K562 (cell line): ENCODE measurements around the gene DCP2. TPM values are rescaled to one million over a fixed set of nuclear protein-coding genes. Genes with fewer than 3 reads are reported as not detected.
A peak's percentile ranks its signal among the peaks of the same experiment; 100 is the strongest.

Experiments
- BCOR ChIP-seq: fragments of 450-650 bp; IDR thresholded peaks from 2 replicates; pipeline ENCODE4 v1.6.1; 2016
- EWSR1 ChIP-seq: fragments of 450-650 bp; IDR thresholded peaks from 2 replicates; pipeline ENCODE4 v1.6.1; 2018; ENCODE audit warnings: borderline replicate concordance, mild to moderate bottlenecking, low read depth, moderate library complexity; ENCODE audit not compliant: partially characterized antibody
- FOXK1 ChIP-seq: sonication (generic); formaldehyde crosslinking; IDR thresholded peaks from 2 replicates; pipeline ENCODE4 v1.8.0; 2022; ENCODE audit warnings: missing genetic modification reagents, mild to moderate bottlenecking, borderline replicate concordance
- GABPB2 ChIP-seq: fragments of 250-450 bp; sonication (Bioruptor Pico); conservative IDR thresholded peaks from 2 replicates; pipeline ENCODE4 v1.5.1; 2021; ENCODE audit warnings: mild to moderate bottlenecking
- GATAD2B ChIP-seq: fragments of 450-650 bp; IDR thresholded peaks from 2 replicates; pipeline ENCODE4 v1.6.1; 2017; ENCODE audit warnings: mild to moderate bottlenecking, borderline replicate concordance
- HNRNPL ChIP-seq: fragments of 200-400 bp; formaldehyde crosslinking; IDR thresholded peaks from 2 replicates; pipeline ENCODE4 v1.6.1; 2017; ENCODE audit warnings: low read depth, mild to moderate bottlenecking, low read length
- LARP7 ChIP-seq: fragments of 450-650 bp; IDR thresholded peaks from 2 replicates; pipeline ENCODE4 v1.6.1; 2016
- MYNN ChIP-seq, 2 experiments: sonication (generic); formaldehyde crosslinking in 1 of 2; IDR thresholded peaks; 2 replicates each; pipeline versions ENCODE4 v1.5.0 to v1.6.1; 2016 to 2020; ENCODE audit warnings: antibody characterized with exemption in 1 of 2, missing genetic modification reagents in 1 of 2
- PHF21A ChIP-seq: fragments of 450-650 bp; IDR thresholded peaks from 2 replicates; pipeline ENCODE4 v1.6.1; 2017; ENCODE audit warnings: low read depth, borderline replicate concordance
- POLR3A ChIP-seq: IDR thresholded peaks from 2 replicates; pipeline ENCODE4 v1.6.1; 2011; ENCODE audit warnings: borderline replicate concordance, mild to moderate bottlenecking, moderate library complexity; ENCODE audit not compliant: insufficient read length, insufficient read depth; ENCODE audit errors: extremely low read depth
- RBM15 ChIP-seq: fragments of 200-400 bp; formaldehyde crosslinking; IDR thresholded peaks from 2 replicates; pipeline ENCODE4 v1.6.1; 2018; ENCODE audit warnings: mild to moderate bottlenecking, low read length, moderate library complexity; ENCODE audit not compliant: insufficient read depth
- RERE ChIP-seq: sonication (generic); formaldehyde crosslinking; IDR thresholded peaks from 2 replicates; pipeline ENCODE4 v1.8.0; 2023; ENCODE audit warnings: missing genetic modification reagents, mild to moderate bottlenecking, borderline replicate concordance
- SIN3B ChIP-seq: fragments of 450-650 bp; IDR thresholded peaks from 2 replicates; pipeline ENCODE4 v1.6.1; 2017; ENCODE audit warnings: low read depth, mild to moderate bottlenecking, moderate library complexity
- SIRT6 ChIP-seq: IDR thresholded peaks from one replicate; pipeline ENCODE4 v1.6.1; 2012; ENCODE audit warnings: low read depth, mild to moderate bottlenecking, control low read depth, inconsistent platforms, low read length, moderate library complexity
- SMARCC2 ChIP-seq: fragments of 450-650 bp; IDR thresholded peaks from 2 replicates; pipeline ENCODE4 v1.6.1; 2017; ENCODE audit warnings: antibody characterized with exemption, moderate library complexity, mild to moderate bottlenecking, low read depth
- ZFP30 ChIP-seq: fragments of 250-450 bp; sonication (Bioruptor Pico); IDR thresholded peaks from 2 replicates; pipeline ENCODE4 v1.8.0; 2022; ENCODE audit warnings: moderate library complexity, mild to moderate bottlenecking, inconsistent platforms, borderline replicate concordance
- ZNF77 ChIP-seq: fragments of 250-450 bp; sonication (Bioruptor Pico); IDR thresholded peaks from 2 replicates; pipeline ENCODE4 v1.5.0; 2020
- ZZZ3 ChIP-seq: fragments of 450-650 bp; IDR thresholded peaks from 2 replicates; pipeline ENCODE4 v1.6.1; 2016; ENCODE audit warnings: antibody characterized with exemption, mild to moderate bottlenecking, moderate library complexity
- polyA plus RNA-seq, 8 experiments: library from polyadenylated mRNA; depleted of rRNA in 4 of 8; stranded (reverse) in 5 of 8; unstranded in 3 of 8; fragments of >200 nt; fragmentation: Nextera tagmentation in 2 of 8; fragmentation: Illumina TruSeq in 1 of 8; extraction: Ambion mirVana in 2 of 8; extraction: Trizol in 1 of 8; gene quantifications; 2 replicates each; pipeline versions ENCODE4 v1.2.1 to v1.2.3, GENCODE V29; 2011 to 2014; ENCODE audit warnings: inconsistent platforms in 1 of 8, missing spikeins in 1 of 8
- total RNA-seq, 7 experiments: library from RNA; depleted of rRNA in 6 of 7; stranded (reverse); fragments of >200 nt in 6 of 7; fragmentation: Illumina TruSeq in 2 of 7; extraction: Trizol in 2 of 7; gene quantifications; 2 replicates each; pipeline versions ENCODE4 v1.2.1 to v1.2.3, GENCODE V29; 2011 to 2021; ENCODE audit warnings: low replicate concordance in 1 of 7
- TF ChIP-seq, protein P1 (sequence below): sonication (generic); IDR thresholded peaks from 2 replicates; pipeline ENCODE4 v1.6.1; 2016
- TF ChIP-seq, protein P2 (sequence below): fragments of 200-400 bp; formaldehyde crosslinking; IDR thresholded peaks from 2 replicates; pipeline ENCODE4 v1.6.1; 2017; ENCODE audit warnings: mild to moderate bottlenecking, low read depth, low read length, moderate library complexity

The DCP2 gene
- total and polyA plus RNA-seq, 9 of the 15 experiments (the other 6 are each of a cell fraction or from before 2014, with no cell fraction given), result 25.9 to 109 (median 46.7) TPM

- TF ChIP-seq ZFP30, result no peak
- no peak for TF ChIP-seq EWSR1
- TF ChIP-seq POLR3A, result no peak
- TF ChIP-seq, protein P1, sequence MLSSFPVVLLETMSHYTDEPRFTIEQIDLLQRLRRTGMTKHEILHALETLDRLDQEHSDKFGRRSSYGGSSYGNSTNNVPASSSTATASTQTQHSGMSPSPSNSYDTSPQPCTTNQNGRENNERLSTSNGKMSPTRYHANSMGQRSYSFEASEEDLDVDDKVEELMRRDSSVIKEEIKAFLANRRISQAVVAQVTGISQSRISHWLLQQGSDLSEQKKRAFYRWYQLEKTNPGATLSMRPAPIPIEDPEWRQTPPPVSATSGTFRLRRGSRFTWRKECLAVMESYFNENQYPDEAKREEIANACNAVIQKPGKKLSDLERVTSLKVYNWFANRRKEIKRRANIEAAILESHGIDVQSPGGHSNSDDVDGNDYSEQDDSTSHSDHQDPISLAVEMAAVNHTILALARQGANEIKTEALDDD, result no peak
- no peak for TF ChIP-seq GABPB2 (CRISPR knock-in tag)
- 0 out of 2 replicates have a peak, but pooled peaks have one; percentile 45 for TF ChIP-seq GATAD2B
- no peak for TF ChIP-seq SIN3B
- TF ChIP-seq MYNN (IDR thresholded peaks at IDR 0.05), result 0 out of 2 replicates have a peak, but pooled peaks have one; percentile 25
- TF ChIP-seq MYNN (CRISPR knock-in tag; IDR thresholded peaks at IDR 0.05), result no peak
- no peak for TF ChIP-seq ZZZ3
- TF ChIP-seq RBM15, result no peak
- no peak for TF ChIP-seq SIRT6
- TF ChIP-seq RERE (CRISPR knock-in tag), result no peak
- peak; percentile 51; the same call in 1 of the 2 replicates for TF ChIP-seq BCOR
- TF ChIP-seq FOXK1 (CRISPR knock-in tag), result no peak
- peak; percentile 96 for TF ChIP-seq SMARCC2
- no peak for TF ChIP-seq HNRNPL
- no peak for TF ChIP-seq PHF21A
- no peak for TF ChIP-seq ZNF77 (CRISPR knock-in tag)
- no peak for TF ChIP-seq LARP7
- TF ChIP-seq, protein P2, sequence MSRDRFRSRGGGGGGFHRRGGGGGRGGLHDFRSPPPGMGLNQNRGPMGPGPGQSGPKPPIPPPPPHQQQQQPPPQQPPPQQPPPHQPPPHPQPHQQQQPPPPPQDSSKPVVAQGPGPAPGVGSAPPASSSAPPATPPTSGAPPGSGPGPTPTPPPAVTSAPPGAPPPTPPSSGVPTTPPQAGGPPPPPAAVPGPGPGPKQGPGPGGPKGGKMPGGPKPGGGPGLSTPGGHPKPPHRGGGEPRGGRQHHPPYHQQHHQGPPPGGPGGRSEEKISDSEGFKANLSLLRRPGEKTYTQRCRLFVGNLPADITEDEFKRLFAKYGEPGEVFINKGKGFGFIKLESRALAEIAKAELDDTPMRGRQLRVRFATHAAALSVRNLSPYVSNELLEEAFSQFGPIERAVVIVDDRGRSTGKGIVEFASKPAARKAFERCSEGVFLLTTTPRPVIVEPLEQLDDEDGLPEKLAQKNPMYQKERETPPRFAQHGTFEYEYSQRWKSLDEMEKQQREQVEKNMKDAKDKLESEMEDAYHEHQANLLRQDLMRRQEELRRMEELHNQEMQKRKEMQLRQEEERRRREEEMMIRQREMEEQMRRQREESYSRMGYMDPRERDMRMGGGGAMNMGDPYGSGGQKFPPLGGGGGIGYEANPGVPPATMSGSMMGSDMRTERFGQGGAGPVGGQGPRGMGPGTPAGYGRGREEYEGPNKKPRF, result no peak
Observed at GRCh38 chr5:113042491-113043243, 66.1 kb downstream of the DCP2 start (continued).
